Stimulated activated CD4-positive, alpha-beta T cell treated with anti-CD3 and anti-CD28 coated beads, Interleukin-1b, Interleukin-23, amount 100 ng/mL, for 1 hour (primary cell): Measurements from ENCODE around the gene PPFIBP2.
"Not testable (repeated sequence)": the region's sequence is repeated elsewhere in the genome, so short reads cannot be mapped to it uniquely, and the experiment has no call there.

Experiments
- DNase-seq, 2 donors: peaks; one replicate each; pipeline ENCODE4 v3.0.0-alpha.2; 2020; ENCODE audit warnings: low read depth in 2 of 2

PPFIBP2 gene

DNA sequence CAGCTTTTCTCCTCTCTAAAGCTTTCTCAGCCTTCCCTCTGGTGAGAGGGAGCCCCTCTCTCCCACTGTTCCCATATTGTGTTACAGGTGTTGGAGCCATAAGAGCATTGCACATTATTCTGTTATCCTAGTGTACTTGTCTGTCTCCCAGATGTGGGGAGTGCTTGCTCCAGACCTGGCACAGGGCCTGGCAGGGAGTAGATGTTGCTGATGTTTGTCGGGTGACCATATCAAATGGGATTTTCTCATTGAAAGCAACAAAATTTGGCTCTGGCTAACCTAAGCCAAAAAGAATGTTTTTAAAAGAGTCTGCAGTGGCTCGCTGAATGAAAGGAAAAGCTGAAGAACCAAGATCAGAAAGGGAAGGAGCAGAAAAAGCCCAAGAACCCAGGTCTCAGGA, 118.4 kb downstream of the PPFIBP2 start:
- DNase-seq = no peak

DNA sequence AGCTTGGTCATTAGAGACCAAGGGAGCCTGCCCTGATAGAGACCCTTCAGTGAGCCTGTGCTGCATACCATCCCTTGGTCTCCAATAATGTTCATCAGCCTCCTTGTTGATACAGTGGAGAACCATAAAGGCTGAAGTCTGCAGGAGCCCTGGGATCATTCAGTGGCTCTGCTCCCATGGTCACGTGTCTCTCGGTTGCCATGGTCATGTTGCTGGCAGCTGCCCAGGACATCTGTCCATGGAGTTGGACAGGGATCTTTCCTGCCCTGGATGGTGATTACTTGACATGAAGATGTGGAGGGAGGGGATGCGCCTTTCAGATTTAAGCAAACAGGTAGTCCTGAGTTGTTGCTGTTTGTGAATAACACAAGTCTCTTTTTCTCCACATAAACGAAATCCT, 121.3 kb downstream of the PPFIBP2 start:
- DNase-seq = no peak

DNA sequence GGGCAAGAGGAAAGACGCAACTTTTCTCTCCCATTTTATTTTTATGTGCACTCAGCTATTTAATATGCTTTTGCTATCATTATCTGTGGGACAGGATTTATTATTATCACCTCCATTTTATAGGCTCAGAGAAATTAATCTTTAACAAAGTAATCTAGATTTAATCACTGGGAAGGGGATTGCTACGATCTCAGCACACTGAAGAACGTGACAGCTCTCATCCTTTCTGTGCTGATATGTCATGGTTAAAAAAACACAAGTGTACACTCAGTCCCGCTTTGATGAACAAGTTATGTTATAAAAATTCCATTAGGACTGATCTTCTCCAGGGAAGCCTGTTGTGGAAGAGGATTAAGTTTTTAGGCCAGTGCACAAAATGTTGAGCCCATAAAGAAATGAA, 121.9 kb downstream of the PPFIBP2 start:
- DNase-seq = no peak

DNA sequence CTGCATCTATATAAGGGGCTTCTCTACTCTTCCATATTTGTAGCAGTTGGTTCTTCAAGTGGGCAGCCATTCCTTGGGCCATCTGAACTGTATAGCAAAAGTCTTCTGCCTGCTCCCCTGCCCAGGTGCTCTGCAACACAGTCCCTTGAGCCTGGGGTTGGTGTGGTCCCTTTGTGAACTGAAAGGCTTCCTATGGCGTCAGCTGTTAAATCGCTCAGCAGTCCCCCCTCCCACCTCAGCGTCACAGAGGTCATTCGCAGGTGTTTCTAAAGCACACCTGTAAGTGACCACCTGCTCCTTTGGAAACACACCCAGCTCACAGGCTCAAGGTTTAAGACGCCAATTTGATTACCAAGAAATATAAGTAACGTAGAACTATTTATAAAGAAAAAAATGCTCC, 122.6 kb downstream of the PPFIBP2 start:
- DNase-seq = no peak

DNA sequence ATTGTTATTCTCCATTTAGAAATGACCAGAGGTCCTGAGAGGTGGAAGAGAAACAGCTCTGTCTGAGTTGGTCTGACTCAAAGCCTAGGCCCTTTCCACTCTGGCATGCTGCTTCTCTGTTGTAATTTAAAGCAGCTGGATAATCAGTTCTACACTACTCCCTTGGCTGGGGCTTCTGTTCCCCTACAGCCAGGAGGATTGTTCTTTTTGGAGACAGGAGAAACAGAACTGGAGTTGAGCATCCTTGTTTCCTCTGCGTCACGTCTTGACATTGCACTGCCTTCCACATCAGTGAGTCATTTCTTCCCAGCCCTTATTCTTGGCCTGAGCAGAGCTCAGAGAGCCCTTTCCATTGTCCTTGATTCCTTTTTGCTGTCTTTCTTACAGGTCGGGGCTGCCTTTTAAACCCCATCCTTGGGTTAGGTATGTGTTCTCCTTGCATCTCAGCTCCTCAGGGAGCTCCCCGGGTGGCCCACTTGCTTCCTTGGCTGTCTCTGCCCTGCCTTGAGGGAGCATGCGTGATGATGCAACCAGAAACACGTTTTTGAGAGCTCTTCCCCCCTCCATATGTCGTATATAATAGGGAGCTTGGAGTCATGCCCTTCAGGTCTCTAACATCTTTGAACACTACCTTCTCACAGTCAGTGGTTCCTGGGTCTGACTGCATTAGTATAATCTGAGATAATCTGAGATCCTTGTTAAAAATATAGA, 123.8 kb downstream of the PPFIBP2 start:
- DNase-seq = no peak

DNA sequence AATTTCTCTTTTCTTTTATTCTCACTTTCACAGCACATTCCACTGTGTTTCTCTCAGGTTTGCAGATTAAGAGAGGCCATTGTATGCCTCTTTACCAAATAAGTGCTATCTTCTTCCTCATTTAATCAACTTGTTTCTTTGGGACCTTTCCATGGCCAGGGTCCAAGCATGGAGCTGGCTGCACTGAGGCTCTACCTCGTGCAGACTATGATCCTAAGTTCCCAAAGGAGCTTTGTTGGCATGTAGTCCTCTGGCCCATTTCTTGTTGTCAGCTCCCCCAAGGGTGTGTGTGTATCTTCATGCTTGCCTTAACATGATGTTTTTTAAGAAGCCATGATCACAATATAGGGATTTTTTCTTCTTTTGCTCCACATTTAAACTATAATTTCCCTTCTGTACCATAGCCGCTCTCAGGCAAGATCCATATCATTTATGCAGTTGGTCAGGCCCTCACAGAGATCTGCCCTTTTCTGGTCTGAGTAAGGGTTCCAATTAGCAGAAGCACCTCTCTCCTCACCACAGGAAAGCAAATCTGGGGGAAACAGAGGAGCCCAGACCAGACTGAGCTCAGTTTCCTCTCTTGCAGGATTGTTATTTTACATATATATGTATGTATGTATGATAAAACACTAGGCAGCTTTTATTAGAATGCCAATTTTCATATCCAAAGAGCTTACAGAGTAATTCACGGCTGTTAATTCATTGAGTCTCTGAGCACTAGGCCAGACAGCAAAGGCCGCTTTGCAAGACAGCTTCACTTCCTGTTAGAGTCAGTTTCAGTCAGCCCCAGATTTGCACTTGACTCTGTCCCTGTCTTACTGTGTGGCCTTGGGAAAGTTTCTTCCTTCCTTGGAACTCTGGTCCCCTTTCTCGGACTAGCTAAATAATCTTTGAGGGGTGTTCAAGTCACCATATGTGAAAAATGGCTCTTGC, 125.2 kb downstream of the PPFIBP2 start:
- DNase-seq = no peak

DNA sequence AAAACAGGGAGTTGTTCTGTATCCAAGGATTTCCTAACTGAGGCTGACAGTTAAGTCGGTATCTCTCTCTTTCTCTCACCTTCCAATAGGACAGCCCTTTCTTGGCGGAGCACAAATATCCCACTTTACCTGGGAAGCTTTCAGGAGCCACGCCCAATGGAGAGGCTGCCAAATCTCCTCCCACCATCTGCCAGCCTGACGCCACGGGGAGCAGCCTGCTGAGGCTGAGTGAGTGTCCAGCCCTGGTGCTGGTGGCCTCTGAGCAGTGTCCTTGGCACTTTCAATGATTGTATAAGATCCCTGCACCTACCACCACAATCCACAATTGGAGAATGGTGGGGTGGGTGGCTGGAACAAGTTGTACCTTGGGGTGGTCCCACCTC, 125.8 kb downstream of the PPFIBP2 start:
- no peak for DNase-seq

DNA sequence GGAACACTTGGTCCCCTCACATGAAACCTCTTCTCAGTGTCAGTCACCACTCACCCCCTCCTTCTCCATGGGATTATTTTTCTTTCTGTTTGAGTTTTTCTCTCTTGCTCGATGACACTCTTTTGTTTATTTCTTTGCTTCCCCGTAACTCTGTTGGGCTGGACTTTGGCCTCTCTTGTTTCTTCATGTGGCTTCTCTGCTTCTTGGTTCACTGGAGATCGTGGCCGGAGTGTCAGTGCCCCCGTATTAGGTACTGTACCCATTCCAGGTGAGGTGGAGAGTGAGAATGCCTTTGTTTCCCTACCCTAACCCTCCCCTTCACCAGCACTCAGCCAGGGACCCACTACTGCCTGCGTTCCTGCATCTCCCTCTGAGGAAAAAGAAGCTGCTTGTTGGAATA, 127.0 kb downstream of the PPFIBP2 start:
- DNase-seq = no peak

DNA sequence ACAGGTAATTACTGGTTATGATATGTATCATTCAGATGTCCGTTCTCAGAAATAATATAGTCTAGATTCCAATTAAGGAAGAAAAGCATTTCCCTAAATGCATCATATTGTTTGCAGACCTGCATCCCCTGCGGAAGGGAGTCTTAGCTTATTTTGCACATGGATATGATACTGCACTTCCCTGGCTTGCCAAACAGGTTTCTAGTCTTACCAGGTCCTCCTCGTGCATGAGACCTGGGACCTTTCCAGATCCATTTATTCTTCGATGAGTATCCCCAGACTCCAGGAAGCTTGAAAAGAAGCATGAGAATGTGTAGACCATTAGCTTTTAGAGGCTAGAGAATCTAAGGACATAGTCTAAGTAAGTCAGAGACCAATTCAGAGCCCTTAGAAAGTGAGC, 128.9 kb downstream of the PPFIBP2 start:
- DNase-seq = no peak

DNA sequence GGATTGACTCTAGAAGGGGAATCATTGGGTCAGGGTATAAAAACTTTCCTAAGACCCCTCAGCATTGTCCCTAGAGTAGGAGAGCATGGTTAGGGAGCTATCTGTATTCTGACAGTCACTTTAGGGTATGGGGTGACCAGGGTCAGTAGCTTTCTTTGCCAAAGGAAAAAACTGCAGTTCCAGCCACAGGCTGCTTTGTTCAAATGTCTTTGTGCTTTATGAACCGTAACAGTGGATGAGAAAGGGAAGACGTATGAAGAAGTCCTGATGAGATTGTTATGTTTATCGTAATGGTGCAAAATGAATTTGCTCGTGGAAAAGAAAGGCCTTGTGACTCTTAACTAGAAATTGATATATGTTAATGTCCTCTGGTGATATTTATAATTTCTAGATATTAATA, 129.5 kb downstream of the PPFIBP2 start:
- no peak for DNase-seq

DNA sequence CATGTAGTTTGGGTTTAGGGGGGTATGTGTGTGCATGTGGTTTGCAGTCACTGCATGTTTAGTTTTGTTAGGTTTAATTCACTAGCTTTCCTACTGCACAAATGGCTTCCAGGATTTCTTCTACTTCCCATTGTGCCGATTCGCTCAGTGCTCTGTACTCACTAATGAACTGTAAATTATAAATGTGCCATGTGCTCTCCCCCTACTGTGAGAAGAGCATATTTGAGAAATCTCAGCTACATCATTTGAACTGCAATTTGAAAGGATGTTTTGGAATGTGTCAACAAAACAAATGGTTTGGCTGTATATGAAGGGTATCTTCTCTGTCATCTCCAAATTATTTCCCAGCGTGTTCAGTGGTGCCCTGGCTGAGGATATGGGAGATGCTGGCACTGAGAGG, 131.4 kb downstream of the PPFIBP2 start:
- no peak for DNase-seq

DNA sequence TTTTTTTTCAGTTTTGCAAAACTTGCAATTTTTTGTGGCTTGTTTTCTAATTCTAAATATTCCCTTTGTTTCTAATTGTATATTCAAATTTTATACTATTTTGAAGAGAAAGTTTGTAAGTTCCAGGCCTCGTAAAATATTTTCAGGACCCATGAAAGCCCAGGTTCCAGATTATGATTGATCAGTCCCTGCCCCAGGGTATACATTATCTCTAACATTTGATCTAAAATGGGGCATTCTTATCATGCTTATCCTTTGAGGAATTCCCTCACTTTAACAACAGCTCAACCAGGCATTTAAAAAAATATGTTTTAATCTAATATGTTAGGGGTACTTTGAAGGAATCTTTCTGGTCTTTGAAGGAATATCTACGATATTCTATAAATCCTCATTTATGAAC, 133.1 kb downstream of the PPFIBP2 start:
- no peak for DNase-seq

DNA sequence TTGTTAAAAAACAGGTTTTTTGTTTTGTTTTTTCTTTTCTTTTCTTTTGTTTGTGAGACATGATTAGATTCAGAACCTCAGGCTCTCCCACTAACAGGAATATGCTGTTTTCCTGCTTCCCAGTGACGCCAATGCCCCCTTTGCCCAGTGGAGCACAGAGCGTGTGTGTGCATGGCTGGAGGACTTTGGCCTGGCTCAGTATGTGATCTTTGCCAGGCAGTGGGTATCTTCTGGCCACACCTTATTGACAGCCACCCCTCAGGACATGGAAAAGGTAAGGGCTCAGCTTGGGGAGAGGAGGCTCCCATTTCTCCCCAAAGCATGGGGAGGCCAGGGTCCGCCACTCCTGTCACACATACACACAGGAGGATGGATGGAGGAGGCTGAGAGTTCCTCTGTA, 134.5 kb downstream of the PPFIBP2 start:
- no peak for DNase-seq

DNA sequence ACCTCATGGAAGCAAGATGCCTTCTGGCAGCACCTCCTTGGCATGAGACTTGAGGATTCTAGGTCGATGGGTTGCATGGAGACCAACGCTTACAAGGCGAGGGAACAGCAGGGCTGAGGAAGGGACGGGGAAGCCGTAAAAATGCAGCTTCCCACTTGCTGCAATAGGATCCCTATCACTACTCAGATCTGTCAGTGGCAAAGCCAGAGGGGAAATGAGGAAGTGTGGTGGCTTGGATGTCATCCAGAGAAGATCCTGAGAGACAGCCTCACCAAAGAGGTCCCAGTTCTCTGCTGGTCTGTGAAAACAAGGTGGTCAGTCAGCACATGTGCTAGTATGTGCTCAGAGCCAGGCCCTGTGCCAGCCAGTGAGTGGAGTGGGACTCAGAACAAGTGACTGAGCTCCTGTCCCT, 137.3 kb downstream of the PPFIBP2 start:
- DNase-seq = no peak

DNA sequence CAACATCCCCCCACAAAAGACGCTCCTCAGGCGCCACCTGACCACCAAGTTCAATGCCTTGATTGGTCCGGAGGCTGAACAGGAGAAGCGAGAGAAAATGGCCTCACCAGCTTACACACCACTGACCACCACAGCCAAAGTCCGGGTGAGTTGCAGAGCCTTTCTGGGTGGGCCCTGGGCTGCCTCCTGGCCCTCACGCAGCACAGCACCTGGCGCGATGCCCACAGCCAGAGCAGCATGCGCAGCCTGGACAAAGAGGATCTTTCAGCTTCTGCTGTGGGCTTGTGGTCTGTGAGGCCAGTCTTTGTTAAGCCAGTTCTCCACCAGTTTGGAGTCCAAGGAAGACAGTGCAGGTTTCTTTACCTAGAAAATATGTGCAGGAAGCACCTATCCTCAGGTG, 137.9 kb downstream of the PPFIBP2 start:
- DNase-seq = no peak

DNA sequence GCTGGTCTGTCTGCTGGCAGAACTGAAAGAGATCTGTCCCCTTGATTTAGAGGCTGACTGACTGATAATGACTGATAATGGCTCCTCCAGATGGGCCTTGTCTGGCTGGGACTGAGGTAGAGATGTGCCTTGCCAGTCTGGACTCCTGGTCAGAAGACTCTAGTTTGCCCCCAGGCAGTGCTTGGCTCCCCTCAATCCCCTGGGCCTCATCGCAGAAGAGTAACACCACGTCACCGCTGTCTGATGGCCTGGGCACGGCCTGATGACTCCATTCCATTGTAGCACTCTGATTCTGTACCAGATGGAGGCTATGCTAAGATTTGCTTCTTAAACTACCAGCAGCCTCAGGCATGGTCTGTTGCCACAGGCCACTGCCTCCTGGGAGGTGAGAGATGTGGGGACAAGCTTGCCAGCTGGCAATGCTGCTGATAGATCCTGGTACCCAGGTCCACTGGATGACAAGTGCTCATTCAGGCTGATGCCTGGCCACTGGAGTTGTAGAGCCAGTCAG, 140.5 kb downstream of the PPFIBP2 start:
- DNase-seq = no peak

DNA sequence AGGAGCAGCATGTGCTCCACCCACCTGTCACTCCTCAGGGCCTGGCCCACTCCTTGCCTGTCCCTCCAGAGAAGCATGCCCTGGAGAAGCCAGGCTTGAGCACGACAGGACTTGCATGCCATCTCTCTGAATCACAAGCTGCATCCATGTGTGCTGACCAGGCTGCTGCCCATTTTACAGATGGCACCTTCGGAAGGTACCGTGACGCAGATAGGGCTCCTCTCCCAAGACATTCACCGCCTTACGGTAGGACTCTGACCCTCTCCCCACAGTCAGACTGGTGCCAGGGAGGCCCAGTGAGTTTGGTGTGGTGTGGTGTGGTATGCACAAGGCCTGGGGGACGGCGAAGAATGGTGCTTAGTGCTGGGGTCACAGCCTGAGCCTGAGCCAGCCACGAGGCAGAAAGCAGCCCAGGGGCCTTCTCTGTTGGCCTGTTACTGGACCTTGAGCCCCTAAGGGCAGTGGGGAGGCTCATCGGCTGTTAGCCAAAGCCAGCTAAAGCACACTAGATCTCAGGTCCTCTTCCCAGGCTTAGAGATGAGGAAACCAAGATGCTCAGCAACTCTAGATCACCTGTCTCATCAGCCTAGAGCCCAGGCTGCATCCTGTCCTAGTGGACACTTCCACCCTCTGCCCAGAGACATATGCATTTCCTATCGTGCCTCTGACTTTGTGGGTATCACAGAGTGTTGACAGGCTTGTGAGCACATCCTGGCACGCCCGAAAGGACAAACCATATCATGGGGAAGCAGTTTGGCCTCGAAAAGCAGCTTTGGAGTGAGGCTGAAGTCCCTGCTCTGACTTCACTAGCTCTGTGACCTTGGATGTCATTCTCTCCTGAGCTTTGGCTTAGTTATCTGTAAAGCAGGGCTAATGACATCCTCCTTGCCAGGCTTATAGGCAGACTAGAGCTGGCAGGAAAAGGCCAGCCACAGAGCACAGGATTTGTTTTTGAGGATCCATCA, 141.7 kb downstream of the PPFIBP2 start:
- DNase-seq = no peak

DNA sequence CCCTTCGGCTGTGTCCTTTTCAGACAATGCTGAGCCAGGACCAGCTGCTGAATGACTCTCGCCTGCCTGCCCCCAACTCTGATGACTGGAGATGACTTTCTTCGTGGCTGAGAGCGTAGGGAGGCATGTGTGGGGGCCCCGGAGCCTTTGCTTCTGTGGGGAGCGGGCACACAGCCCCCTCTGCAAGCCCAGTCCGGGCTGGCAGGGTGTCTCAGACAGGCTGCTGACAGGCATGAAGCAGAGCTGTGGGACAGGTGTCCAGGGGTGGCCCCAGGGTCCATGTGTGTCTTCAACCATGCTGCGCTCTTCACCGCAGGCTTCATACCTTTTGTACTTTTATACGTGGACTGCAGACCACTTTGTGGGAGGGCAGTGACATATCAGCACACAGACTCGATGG, 142.9 kb downstream of the PPFIBP2 start:
- DNase-seq = no peak

DNA sequence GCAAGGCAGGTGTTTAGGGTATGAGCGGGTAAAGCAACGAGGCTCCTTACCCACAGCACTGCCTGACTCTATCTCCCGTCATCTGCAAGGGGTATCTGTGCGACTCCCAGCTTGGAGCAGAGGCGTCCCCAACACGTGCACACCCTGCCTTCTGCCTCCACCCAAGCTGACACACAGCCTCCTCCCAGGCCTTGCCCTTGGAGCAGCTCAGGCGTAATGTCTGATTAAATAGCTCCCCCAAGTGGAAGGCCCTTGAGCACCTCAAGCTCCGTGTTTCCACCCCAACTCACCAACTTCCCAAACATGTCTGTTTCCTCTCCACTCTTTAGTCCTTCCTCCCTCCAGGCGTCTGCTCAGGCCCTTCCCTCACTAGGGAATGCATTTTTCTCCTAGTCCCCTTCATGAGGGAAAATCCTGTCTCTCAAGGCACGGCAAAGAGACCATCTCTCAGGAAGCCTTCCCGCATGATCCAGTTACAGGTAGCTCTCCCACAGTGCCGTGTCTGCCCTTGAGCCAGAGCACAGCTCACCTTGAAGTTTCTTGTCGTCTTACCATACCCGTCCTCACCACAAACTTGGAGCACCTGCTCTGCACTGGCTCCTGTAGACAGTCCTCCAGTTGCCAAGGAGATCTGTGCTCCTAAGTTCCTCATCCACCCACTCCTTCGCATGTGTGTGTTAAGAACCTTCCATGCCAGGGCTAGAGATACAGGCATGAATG, 143.7 kb downstream of the PPFIBP2 start:
- DNase-seq = no peak

DNA sequence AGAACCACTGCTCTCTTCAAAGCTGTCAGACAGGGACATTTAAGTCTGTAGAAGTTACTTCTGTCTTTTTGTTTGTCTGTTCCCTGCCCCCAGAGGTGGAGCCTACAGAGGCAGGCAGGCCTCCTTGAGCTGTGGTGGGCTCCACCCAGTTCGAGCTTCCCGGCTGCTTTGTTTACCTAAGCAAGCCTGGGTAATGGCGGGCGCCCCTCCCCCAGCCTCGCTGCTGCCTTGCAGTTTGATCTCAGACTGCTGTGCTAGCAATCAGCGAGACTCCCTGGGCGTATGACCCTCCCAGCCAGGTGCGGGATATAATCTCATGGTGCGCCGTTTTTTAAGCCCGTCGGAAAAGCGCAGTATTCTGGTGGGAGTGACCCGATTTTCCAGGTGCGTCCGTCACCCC, 149.7 kb downstream of the PPFIBP2 start:
- not testable (repeated sequence) for DNase-seq

DNA sequence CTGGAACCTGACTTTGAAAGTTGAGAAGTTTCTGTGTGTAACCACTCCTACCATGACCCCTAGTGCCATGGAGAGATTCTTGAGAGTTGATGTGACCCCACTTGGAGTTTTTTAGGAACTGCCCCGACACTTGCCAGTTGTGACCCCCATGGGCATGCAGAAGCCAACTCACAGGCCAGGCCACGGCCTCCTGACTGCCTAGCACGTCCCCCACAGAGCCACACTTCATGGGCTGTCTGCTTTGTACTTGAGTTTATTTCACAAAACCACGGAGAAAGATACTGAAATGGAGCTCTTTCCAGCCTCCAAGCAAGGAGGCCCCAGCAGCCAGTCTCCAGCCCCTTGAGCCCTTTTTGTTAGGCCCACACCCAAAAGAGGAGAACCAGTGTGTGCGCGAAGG, 151.1 kb downstream of the PPFIBP2 start:
- DNase-seq = no peak
